ENCODE data around the gene WNK1.

WNK1 gene

DNA sequence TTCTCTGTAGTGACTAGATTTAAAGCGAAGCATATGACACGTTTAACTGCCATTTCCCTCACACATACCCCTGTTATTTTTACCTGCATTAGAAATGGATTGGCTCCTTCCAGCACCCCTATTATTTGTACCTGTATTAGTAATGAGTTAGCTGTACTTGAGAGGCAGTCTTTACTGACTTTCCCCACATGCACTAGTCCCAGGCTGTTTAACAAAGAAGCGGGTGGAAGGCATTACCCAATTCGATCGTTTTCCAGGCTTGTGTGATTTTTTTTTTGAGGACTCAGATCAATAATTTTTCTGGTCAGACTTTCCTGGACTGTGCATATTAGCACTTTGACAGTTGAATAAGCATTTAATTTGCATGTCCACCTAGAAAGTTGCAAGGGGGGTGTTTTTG is 150.7 kb downstream of the WNK1 start:
- peaks cover 7% of the 10 kb centered on the region for H3K4me1 ChIP-seq
- peaks cover 8% of the 10 kb centered on the region for H3K79me2 ChIP-seq
- TF ChIP-seq, protein P1, sequence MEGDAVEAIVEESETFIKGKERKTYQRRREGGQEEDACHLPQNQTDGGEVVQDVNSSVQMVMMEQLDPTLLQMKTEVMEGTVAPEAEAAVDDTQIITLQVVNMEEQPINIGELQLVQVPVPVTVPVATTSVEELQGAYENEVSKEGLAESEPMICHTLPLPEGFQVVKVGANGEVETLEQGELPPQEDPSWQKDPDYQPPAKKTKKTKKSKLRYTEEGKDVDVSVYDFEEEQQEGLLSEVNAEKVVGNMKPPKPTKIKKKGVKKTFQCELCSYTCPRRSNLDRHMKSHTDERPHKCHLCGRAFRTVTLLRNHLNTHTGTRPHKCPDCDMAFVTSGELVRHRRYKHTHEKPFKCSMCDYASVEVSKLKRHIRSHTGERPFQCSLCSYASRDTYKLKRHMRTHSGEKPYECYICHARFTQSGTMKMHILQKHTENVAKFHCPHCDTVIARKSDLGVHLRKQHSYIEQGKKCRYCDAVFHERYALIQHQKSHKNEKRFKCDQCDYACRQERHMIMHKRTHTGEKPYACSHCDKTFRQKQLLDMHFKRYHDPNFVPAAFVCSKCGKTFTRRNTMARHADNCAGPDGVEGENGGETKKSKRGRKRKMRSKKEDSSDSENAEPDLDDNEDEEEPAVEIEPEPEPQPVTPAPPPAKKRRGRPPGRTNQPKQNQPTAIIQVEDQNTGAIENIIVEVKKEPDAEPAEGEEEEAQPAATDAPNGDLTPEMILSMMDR (IDR thresholded peaks at IDR 0.05), result no peak
- H3K36me3 ChIP-seq (ENCODE audit: control insufficient read depth, insufficient read depth, low read length), result no peaks in the 10 kb centered on the region
- H3K27ac ChIP-seq, result no peak overlapping the region
- H3K9ac ChIP-seq, result no peak overlapping the region
- no peak overlapping the region for H2AFZ ChIP-seq
- H3K27me3 ChIP-seq (ENCODE audit: control insufficient read depth, insufficient read depth, low read length), result no peaks in the 10 kb centered on the region
- no peak overlapping the region for H3K4me2 ChIP-seq (ENCODE audit: low read length)
- H3K4me3 ChIP-seq (ENCODE audit: low read depth, low read length), result no peak overlapping the region
- no peaks in the 10 kb centered on the region for H3K9me3 ChIP-seq (ENCODE audit: control insufficient read depth, low read length)

DNA sequence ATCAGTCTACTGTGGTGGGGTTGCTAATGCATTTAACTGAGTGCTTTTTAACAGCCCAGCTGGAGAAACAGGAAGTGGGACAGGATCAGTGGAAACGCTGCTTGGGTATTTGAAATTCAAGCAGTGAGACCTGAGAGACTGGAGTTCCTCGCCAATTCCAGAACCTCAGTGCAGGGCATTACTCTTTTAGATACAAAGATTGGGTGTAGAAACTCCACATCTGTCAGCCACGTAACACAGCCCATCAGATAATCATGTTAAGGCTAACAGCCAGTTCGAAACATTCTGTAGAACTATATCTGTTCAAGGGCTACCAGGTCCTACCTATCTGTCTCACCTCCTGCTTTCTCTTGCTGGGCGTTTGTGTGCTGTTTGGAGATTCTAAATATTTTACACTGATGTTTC is 151.6 kb downstream of the WNK1 start:
- Histone ChIP-seq H3K9ac (no peak overlapping the region), H2AFZ (no peak overlapping the region), H3K9me3 (ENCODE audit: control insufficient read depth, low read length) (no peaks in the 10 kb centered on the region), H3K27me3 (ENCODE audit: control insufficient read depth, insufficient read depth, low read length) (no peaks in the 10 kb centered on the region), H3K79me2 (peaks cover 11% of the 10 kb centered on the region), H3K4me3 (ENCODE audit: low read depth, low read length) (no peak overlapping the region), H3K4me1 (peaks cover 6% of the 10 kb centered on the region), H3K36me3 (ENCODE audit: control insufficient read depth, insufficient read depth, low read length) (no peaks in the 10 kb centered on the region), H3K4me2 (ENCODE audit: low read length) (no peak overlapping the region), H3K27ac (no peak overlapping the region)
- TF ChIP-seq, protein P1 (IDR thresholded peaks at IDR 0.05), result no peak

DNA sequence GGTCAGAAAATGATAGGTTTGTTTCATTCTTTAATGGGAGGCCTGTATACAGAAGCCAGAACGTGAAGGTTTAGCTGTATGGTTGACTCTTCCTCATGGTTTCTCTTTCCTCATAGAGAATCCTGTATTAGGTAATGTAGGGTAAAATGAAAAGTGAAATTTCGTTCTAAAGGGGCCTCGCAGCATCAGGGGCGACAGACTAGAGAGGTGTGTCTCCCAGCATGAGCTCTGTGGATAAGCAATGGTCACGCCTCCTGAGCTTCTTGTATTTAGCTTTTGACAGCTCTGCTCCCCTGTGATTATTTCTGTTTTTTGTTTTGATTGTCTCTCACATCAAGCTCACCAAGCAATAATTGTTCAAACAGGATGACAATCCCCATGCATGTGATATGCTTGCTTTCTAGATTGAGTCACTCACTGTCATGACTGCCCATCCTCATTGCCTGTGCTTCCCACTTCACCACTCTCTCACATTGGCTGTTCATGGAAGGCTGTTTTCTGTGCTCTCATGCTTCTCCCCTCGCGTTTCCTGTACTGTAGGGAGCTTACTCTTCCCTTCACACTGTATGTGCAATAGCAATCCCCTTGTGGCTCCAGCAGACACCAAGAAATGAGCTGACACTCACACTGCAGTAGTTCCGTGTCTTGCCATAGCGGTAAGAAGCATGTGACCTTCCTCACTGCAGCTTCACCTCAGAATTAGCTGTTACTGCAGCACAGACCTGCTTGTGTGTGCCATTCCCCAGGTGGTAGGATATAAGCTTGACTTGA is 153.1 kb downstream of the WNK1 start:
- H3K4me2 ChIP-seq (ENCODE audit: low read length), result no peak overlapping the region
- TF ChIP-seq, protein P1 (IDR thresholded peaks at IDR 0.05), result no peak
- H3K9ac ChIP-seq, result no peak overlapping the region
- peaks cover 8% of the 10 kb centered on the region for H3K79me2 ChIP-seq
- H3K9me3 ChIP-seq (ENCODE audit: control insufficient read depth, low read length), result no peaks in the 10 kb centered on the region
- no peak overlapping the region for H3K27ac ChIP-seq
- H3K36me3 ChIP-seq (ENCODE audit: control insufficient read depth, insufficient read depth, low read length), result no peaks in the 10 kb centered on the region
- no peaks in the 10 kb centered on the region for H3K27me3 ChIP-seq (ENCODE audit: control insufficient read depth, insufficient read depth, low read length)
- no peak overlapping the region for H3K4me3 ChIP-seq (ENCODE audit: low read depth, low read length)
- H2AFZ ChIP-seq, result no peak overlapping the region
- H3K4me1 ChIP-seq, result peaks cover 6% of the 10 kb centered on the region

DNA sequence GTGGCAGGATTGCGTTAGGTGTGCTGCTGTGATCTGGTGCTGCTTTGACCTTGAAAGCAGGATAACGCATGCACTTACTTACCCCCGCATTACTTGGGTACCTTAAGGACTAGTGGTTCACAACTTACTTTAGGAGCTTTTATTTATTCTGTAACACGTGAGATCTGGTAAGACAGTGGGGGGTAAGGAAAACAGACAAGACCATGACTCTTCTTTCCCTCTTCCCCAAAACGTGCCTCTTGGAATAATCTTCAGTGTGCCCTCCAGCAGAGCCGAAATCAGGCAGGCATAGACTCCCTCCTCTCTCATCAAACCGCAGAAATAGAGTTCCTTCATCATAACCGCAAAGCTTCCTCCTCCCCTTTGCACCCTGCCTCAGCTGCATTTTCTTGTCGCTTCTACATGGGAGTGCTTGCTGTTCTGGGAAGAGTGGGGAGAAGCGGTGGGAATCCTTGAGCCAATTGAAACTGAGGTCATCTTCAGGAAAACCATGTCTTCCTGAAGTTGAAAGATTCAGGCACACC is 153.7 kb downstream of the WNK1 start:
- H3K4me1 ChIP-seq, result peaks cover 6% of the 10 kb centered on the region
- H3K9ac ChIP-seq, result no peak overlapping the region
- no peaks in the 10 kb centered on the region for H3K27me3 ChIP-seq (ENCODE audit: control insufficient read depth, insufficient read depth, low read length)
- H3K36me3 ChIP-seq (ENCODE audit: control insufficient read depth, insufficient read depth, low read length), result no peaks in the 10 kb centered on the region
- no peak overlapping the region for H3K27ac ChIP-seq
- no peak overlapping the region for H3K4me3 ChIP-seq (ENCODE audit: low read depth, low read length)
- H3K79me2 ChIP-seq, result peaks cover 7% of the 10 kb centered on the region
- no peaks in the 10 kb centered on the region for H3K9me3 ChIP-seq (ENCODE audit: control insufficient read depth, low read length)
- no peak overlapping the region for H2AFZ ChIP-seq
- H3K4me2 ChIP-seq (ENCODE audit: low read length), result no peak overlapping the region
- TF ChIP-seq, protein P1 (IDR thresholded peaks at IDR 0.05), result no peak

All from parathyroid adenoma (tissue), 2 donors.